ENCODE measurements around the gene PSEN1.

- TF ChIP-seq CTCF (IDR thresholded peaks at IDR 0.05), result no peak
- TF ChIP-seq POLR2A (IDR thresholded peaks at IDR 0.05; ENCODE audit: low read length), result no peak
- no peak for TF ChIP-seq REST (IDR thresholded peaks at IDR 0.05)
- TF ChIP-seq CEBPB (IDR thresholded peaks at IDR 0.05), result no peak
- no peak for TF ChIP-seq JUNB (IDR thresholded peaks at IDR 0.05)
- TF ChIP-seq EP300 (IDR thresholded peaks at IDR 0.05), result no peak
- no peak for TF ChIP-seq POLR2AphosphoS2 (conservative IDR thresholded peaks at IDR 0.05; ENCODE audit: low read length)
- TF ChIP-seq MAX (IDR thresholded peaks at IDR 0.05), result no peak
- TF ChIP-seq NR3C1 (IDR thresholded peaks at IDR 0.05), result no peak
- no peak for TF ChIP-seq HMGXB4 (CRISPR knock-in tag; IDR thresholded peaks at IDR 0.05; ENCODE audit: borderline replicate concordance)
- TF ChIP-seq CBX8 (IDR thresholded peaks at IDR 0.05), result no peak
- no peak for TF ChIP-seq USF2 (IDR thresholded peaks at IDR 0.05)
These were observed 119.5 kb downstream of the PSEN1 start for GRCh38 chr14:73255693-73256225.
